Natural killer cell (primary cell): ENCODE measurements around the gene SNAPIN. TPM values are rescaled to one million over a fixed set of nuclear protein-coding genes. Genes with fewer than 3 reads are reported as not detected.
A peak's percentile ranks its signal among the peaks of the same experiment; 100 is the strongest.

ENCODE experiments used
- ATAC-seq, 3 donors: fragments of 150-1000 bp in 2 of 3; fragments of 200-7000 bp in 1 of 3; cut with Tn5 transposase; 1 replicate in 1 of 3; 2 replicates in 2 of 3; pipeline ENCODE4 v1.10.0; 2021; ENCODE audit warnings: mild to moderate bottlenecking in 2 of 3, moderate library complexity in 2 of 3
- DNase-seq, 2 donors: peaks; one replicate each; pipeline versions ENCODE4 v3.0.0 to v3.0.0-alpha.2; 2013 to 2021; ENCODE audit warnings: mixed read lengths in 1 of 2
- H3K27ac ChIP-seq: one replicate; pipeline ENCODE4 v1.5.1; 2013; ENCODE audit warnings: mild to moderate bottlenecking, low read length
- H3K27me3 ChIP-seq: one replicate; pipeline ENCODE4 v1.6.1; 2013; ENCODE audit warnings: low read length; ENCODE audit not compliant: control insufficient read depth, insufficient read depth
- H3K36me3 ChIP-seq: one replicate; pipeline ENCODE4 v1.6.1; 2013; ENCODE audit warnings: low read length; ENCODE audit not compliant: control insufficient read depth, insufficient read depth
- H3K4me1 ChIP-seq: one replicate; pipeline ENCODE4 v1.6.1; 2013; ENCODE audit warnings: low read length; ENCODE audit not compliant: control insufficient read depth, insufficient read depth
- H3K4me3 ChIP-seq: one replicate; pipeline ENCODE4 v1.5.1; 2013; ENCODE audit warnings: low read length
- H3K9me3 ChIP-seq: one replicate; pipeline ENCODE4 v1.6.1; 2013; ENCODE audit warnings: low read length; ENCODE audit not compliant: control insufficient read depth, insufficient read depth
- H3K27ac Mint-ChIP-seq, 2 donors: one replicate each; pipeline ENCODE4 v1.8.0; 2022; ENCODE audit warnings: mild to moderate bottlenecking in 2 of 2, mixed read lengths in 2 of 2, moderate library complexity in 1 of 2
- H3K27me3 Mint-ChIP-seq, 2 donors: one replicate each; pipeline ENCODE4 v1.8.0; 2022; ENCODE audit warnings: low read depth in 2 of 2, mixed read lengths in 2 of 2
- H3K36me3 Mint-ChIP-seq: one replicate; pipeline ENCODE4 v1.8.0; 2022; ENCODE audit warnings: mixed read lengths
- H3K4me1 Mint-ChIP-seq, 2 donors: one replicate each; pipeline ENCODE4 v1.8.0; 2022; ENCODE audit warnings: mixed read lengths in 2 of 2
- H3K4me3 Mint-ChIP-seq: one replicate; pipeline ENCODE4 v1.8.0; 2022; ENCODE audit warnings: mild to moderate bottlenecking, moderate library complexity, mixed read lengths
- H3K9me3 Mint-ChIP-seq, 2 donors: one replicate each; pipeline ENCODE4 v1.8.0; 2022; ENCODE audit warnings: mixed read lengths in 2 of 2
- CTCF ChIP-seq: fragments of 200-600 bp; IDR thresholded peaks from one replicate; pipeline ENCODE4 v1.8.0; 2022; ENCODE audit warnings: antibody characterized with exemption
- WGBS: methylation state at CpG from one replicate; pipeline ENCODE4 v1.1.7; 2013; ENCODE audit warnings: missing lambda C conversion rate; ENCODE audit not compliant: insufficient coverage; 5-methylcytosine and 5-hydroxymethylcytosine counted together
- intact Hi-C: fragments of 100-400 bp; cut with micrococcal nuclease; formaldehyde crosslinking; loops from one replicate; pipeline ENCODE4 v1.14.2; 2022
- total RNA-seq, 4 donors: library from RNA; stranded (reverse); fragments of 120-200 nt in 1 of 4; gene quantifications; one replicate each; pipeline versions ENCODE4 v1.2.3 to v1.2.4, GENCODE V29; 2013 to 2022

Gene SNAPIN
- total RNA-seq, 3 donors from 2014 or later (not counting 1 experiment from before 2014, with no cell fraction given) = 21.0 to 25.5 (median 23.5) TPM

GRCh38 chr1:153624965-153625611 lies 33.4 kb upstream of the SNAPIN start:
- ATAC-seq (no peak), DNase-seq (no peak)
- Histone ChIP-seq H3K4me1 (peaks cover 19% of the 10 kb centered on the region), H3K9me3 (no peaks in the 10 kb centered on the region), H3K27me3 (no peaks in the 10 kb centered on the region), H3K4me3 (no peak overlapping the region), H3K27ac (no peak overlapping the region), H3K36me3 (no peaks in the 10 kb centered on the region)
- intact Hi-C loops = no loop called here
- Mint-ChIP-seq H3K27me3 (peaks cover 6 to 8% of the 10 kb centered on the region in 2 donors), H3K4me1 (peaks cover 8 to 10% of the 10 kb centered on the region in 2 donors), H3K4me3 (no peak overlapping the region), H3K9me3 (no peaks in the 10 kb centered on the region), H3K27ac (no peak overlapping the region), H3K36me3 (no peaks in the 10 kb centered on the region)
- WGBS = 94% methylated on average over 10 of the region's 10 CpGs
- TF ChIP-seq CTCF = no peak

GRCh38 chr1:153626477-153626903 lies 32.0 kb upstream of the SNAPIN start:
- DNase-seq = no peak
- Mint-ChIP-seq H3K27me3 (peaks cover 6 to 8% of the 10 kb centered on the region in 2 donors), H3K36me3 (no peaks in the 10 kb centered on the region), H3K9me3 (no peaks in the 10 kb centered on the region), H3K4me3 (no peak overlapping the region), H3K27ac (peak overlapping the region in 1 of 2 donors; percentile 45), H3K4me1 (peaks cover 8 to 10% of the 10 kb centered on the region in 2 donors)
- peaks cover 19% of the 10 kb centered on the region for H3K4me1 ChIP-seq
- H3K4me3 ChIP-seq = no peak overlapping the region
- intact Hi-C loops = no loop called here
- H3K27me3 ChIP-seq = no peaks in the 10 kb centered on the region
- WGBS = 80% methylated on average over 3 of the region's 3 CpGs
- no peaks in the 10 kb centered on the region for H3K9me3 ChIP-seq
- no peak overlapping the region for H3K27ac ChIP-seq
- no peak for ATAC-seq
- H3K36me3 ChIP-seq = no peaks in the 10 kb centered on the region
- TF ChIP-seq CTCF = no peak

GRCh38 chr1:153626904-153627714 lies 31.4 kb upstream of the SNAPIN start, which contains the start of gene S100A13:
Gene S100A13, minus strand, starts transcription at chr1:153627505. Its CDS starts 1,033 bp downstream, at chr1:153626472.
- Mint-ChIP-seq H3K36me3 (no peaks in the 10 kb centered on the region), H3K27me3 (peaks cover 6 to 8% of the 10 kb centered on the region in 2 donors), H3K4me1 (peaks cover 8 to 10% of the 10 kb centered on the region in 2 donors), H3K4me3 (peak within 1 kb of the TSS; percentile 74), H3K27ac (peak within 1 kb of the TSS in 1 of 2 donors; percentile 58), H3K9me3 (no peaks in the 10 kb centered on the region)
- intact Hi-C loops = no loop called here
- 34% methylated on average over 28 of the region's 28 CpGs for WGBS
- ATAC-seq (peak in 2 of 3 donors; percentile 18 to 61), DNase-seq (no peak)
- Histone ChIP-seq H3K36me3 (no peaks in the 10 kb centered on the region), H3K4me3 (peak within 1 kb of the TSS; percentile 1), H3K9me3 (no peaks in the 10 kb centered on the region), H3K27ac (peak within 1 kb of the TSS; percentile 12), H3K27me3 (no peaks in the 10 kb centered on the region), H3K4me1 (peaks cover 19% of the 10 kb centered on the region)
- no peak for TF ChIP-seq CTCF
